ENCODE results near the gene ACYP1. TPM values are rescaled to one million over a fixed set of nuclear protein-coding genes. Genes with fewer than 3 reads are reported as not detected.

The ACYP1 gene
- total and polyA plus RNA-seq, 2 experiments from 2014 or later: 7.1 to 19.5 TPM

DNA sequence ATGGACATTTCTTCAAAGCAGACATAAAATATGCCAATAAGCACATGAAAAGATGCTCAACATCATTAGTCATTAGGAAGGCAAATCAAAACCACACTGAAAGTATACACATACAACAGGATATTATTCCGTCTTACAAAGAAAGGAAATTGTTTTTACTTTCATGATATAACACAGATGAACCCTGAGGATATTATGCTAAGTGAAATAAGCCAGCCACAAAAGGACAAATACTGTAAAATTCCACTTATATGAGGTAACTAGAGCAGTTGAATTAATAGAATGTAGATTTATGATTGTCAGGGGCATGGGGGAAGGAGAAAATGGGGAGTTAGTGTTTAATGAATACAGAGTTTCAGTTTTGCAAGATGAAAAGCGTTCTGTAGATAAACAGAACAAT is 4.2 kb downstream of the ACYP1 start:
- Histone ChIP-seq H3K4me1 (ENCODE audit: insufficient read depth) (peaks cover 6% of the 10 kb centered on the region), H3K27me3 (no peaks in the 10 kb centered on the region), H4K20me1 (ENCODE audit: insufficient read depth, poor library complexity, severe bottlenecking) (no peaks in the 10 kb centered on the region), H3K9me3 (ENCODE audit: low read depth) (no peaks in the 10 kb centered on the region), H3K79me2 (peaks cover 13% of the 10 kb centered on the region), H3K36me3 (replicated peaks; ENCODE audit: insufficient read depth, low read depth) (no peaks in the 10 kb centered on the region), H2AFZ (no peak overlapping the region), H3K4me2 (no peak overlapping the region), H3K9me2 (replicated peaks; ENCODE audit: insufficient read depth) (no peaks in the 10 kb centered on the region), H3K4me3 (no peak overlapping the region), H3K27ac (no peak overlapping the region)
- no peak for TF ChIP-seq EZH2phosphoT487 (IDR thresholded peaks at IDR 0.05; ENCODE audit: low read depth, severe bottlenecking, unreplicated experiment)
- no peak for TF ChIP-seq EZH2 (IDR thresholded peaks at IDR 0.05; ENCODE audit: borderline replicate concordance)
- TF ChIP-seq, protein P1, sequence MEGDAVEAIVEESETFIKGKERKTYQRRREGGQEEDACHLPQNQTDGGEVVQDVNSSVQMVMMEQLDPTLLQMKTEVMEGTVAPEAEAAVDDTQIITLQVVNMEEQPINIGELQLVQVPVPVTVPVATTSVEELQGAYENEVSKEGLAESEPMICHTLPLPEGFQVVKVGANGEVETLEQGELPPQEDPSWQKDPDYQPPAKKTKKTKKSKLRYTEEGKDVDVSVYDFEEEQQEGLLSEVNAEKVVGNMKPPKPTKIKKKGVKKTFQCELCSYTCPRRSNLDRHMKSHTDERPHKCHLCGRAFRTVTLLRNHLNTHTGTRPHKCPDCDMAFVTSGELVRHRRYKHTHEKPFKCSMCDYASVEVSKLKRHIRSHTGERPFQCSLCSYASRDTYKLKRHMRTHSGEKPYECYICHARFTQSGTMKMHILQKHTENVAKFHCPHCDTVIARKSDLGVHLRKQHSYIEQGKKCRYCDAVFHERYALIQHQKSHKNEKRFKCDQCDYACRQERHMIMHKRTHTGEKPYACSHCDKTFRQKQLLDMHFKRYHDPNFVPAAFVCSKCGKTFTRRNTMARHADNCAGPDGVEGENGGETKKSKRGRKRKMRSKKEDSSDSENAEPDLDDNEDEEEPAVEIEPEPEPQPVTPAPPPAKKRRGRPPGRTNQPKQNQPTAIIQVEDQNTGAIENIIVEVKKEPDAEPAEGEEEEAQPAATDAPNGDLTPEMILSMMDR (IDR thresholded peaks at IDR 0.05; ENCODE audit: poor library complexity): no peak
- no peak for DNase-seq (ENCODE audit: low spot score)
- 77% methylated on average over 2 of the region's 2 CpGs for WGBS (ENCODE audit: low lambda C conversion rate, missing lambda C conversion rate)

DNA sequence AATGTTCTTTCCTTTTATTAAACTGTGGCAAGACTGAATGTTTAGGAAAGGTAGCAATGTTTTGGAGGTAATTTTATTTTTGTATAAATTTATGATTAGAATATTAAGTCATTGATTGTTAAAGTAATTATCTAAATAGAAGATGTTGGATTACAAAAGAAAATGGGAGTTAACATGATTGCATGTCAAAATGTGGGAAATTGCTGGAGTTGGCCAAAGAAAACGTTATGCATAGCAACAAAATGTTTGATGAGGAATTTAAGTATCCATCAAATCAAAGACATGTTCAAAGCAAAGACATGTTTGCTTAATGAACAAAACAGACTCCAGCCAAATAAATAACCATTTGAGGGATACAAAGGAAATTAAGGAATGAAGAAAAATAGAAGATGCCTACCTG is 9.4 kb downstream of the ACYP1 start:
- no peaks in the 10 kb centered on the region for H4K20me1 ChIP-seq (ENCODE audit: insufficient read depth, poor library complexity, severe bottlenecking)
- no peak for DNase-seq (ENCODE audit: low spot score)
- no peaks in the 10 kb centered on the region for H3K9me2 ChIP-seq (replicated peaks; ENCODE audit: insufficient read depth)
- WGBS (ENCODE audit: low lambda C conversion rate, missing lambda C conversion rate): 61% methylated on average over 1 of the region's 1 CpG
- no peaks in the 10 kb centered on the region for H3K27me3 ChIP-seq
- peaks cover 8% of the 10 kb centered on the region for H3K4me1 ChIP-seq (ENCODE audit: insufficient read depth)
- H3K79me2 ChIP-seq: peaks cover 13% of the 10 kb centered on the region
- no peak overlapping the region for H3K27ac ChIP-seq
- H3K4me3 ChIP-seq: no peak overlapping the region
- no peak overlapping the region for H2AFZ ChIP-seq
- TF ChIP-seq EZH2 (IDR thresholded peaks at IDR 0.05; ENCODE audit: borderline replicate concordance): no peak
- TF ChIP-seq, protein P1 (IDR thresholded peaks at IDR 0.05; ENCODE audit: poor library complexity): no peak
- H3K36me3 ChIP-seq (replicated peaks; ENCODE audit: insufficient read depth, low read depth): no peaks in the 10 kb centered on the region
- no peaks in the 10 kb centered on the region for H3K9me3 ChIP-seq (ENCODE audit: low read depth)
- H3K4me2 ChIP-seq: no peak overlapping the region

- Histone ChIP-seq H3K36me3 (replicated peaks; ENCODE audit: insufficient read depth, low read depth) (no peaks in the 10 kb centered on the region), H3K27ac (no peak overlapping the region), H3K4me2 (no peak overlapping the region), H3K9me2 (replicated peaks; ENCODE audit: insufficient read depth) (no peaks in the 10 kb centered on the region), H2AFZ (no peak overlapping the region), H3K4me1 (ENCODE audit: insufficient read depth) (peaks cover 8% of the 10 kb centered on the region), H4K20me1 (ENCODE audit: insufficient read depth, poor library complexity, severe bottlenecking) (no peaks in the 10 kb centered on the region), H3K79me2 (peaks cover 15% of the 10 kb centered on the region), H3K4me3 (no peak overlapping the region), H3K9me3 (ENCODE audit: low read depth) (no peaks in the 10 kb centered on the region), H3K27me3 (no peaks in the 10 kb centered on the region)
- DNase-seq (ENCODE audit: low spot score): no peak
- 60% methylated on average over 5 of the region's 5 CpGs for WGBS (ENCODE audit: low lambda C conversion rate, missing lambda C conversion rate)
- TF ChIP-seq, protein P1 (IDR thresholded peaks at IDR 0.05; ENCODE audit: poor library complexity): no peak
- TF ChIP-seq EZH2 (IDR thresholded peaks at IDR 0.05; ENCODE audit: borderline replicate concordance) (no peak), EZH2phosphoT487 (IDR thresholded peaks at IDR 0.05; ENCODE audit: low read depth, severe bottlenecking, unreplicated experiment) (no peak)
Observed at GRCh38 chr14:75053396-75054291, 10.2 kb downstream of the ACYP1 start.

All from hepatocyte (in vitro differentiated cells).